Mesothelial cell of epicardium (in vitro differentiated cells): ENCODE data around the gene NCKAP5. TPM values are rescaled to one million over a fixed set of nuclear protein-coding genes. Genes with fewer than 3 reads are reported as not detected.

Experiments
- DNase-seq, 2 experiments: peaks; one replicate each; pipeline ENCODE4 v3.0.0; 2021; ENCODE audit warnings: low spot score in 2 of 2; ENCODE audit not compliant: unreplicated experiment in 2 of 2
- H3K27ac Mint-ChIP-seq: 2 replicates; pipeline ENCODE4 v1.8.0; 2021; ENCODE audit warnings: mixed read lengths
- H3K27me3 Mint-ChIP-seq: 2 replicates; pipeline ENCODE4 v1.8.0; 2021; ENCODE audit warnings: low read depth, mixed read lengths
- H3K36me3 Mint-ChIP-seq: 2 replicates; pipeline ENCODE4 v1.8.0; 2021; ENCODE audit warnings: mixed read lengths
- H3K4me1 Mint-ChIP-seq: 2 replicates; pipeline ENCODE4 v1.8.0; 2021; ENCODE audit warnings: mixed read lengths
- H3K4me3 Mint-ChIP-seq: 2 replicates; pipeline ENCODE4 v1.8.0; 2021; ENCODE audit warnings: mild to moderate bottlenecking, moderate library complexity, mixed read lengths
- H3K9me3 Mint-ChIP-seq: 2 replicates; pipeline ENCODE4 v1.8.0; 2021; ENCODE audit warnings: mixed read lengths
- total RNA-seq: library from RNA; stranded (reverse); gene quantifications from 3 replicates; pipeline ENCODE4 v1.2.1, GENCODE V29; 2021
- TF ChIP-seq, protein P1 (sequence below): fragments of 200-600 bp; sonication (generic); IDR thresholded peaks from one replicate; pipeline ENCODE4 v1.5.0; 2021; ENCODE audit warnings: antibody characterized with exemption; ENCODE audit not compliant: unreplicated experiment

Gene NCKAP5
- total RNA-seq, 1 donor from 2014 or later, result 2.1 TPM

DNA sequence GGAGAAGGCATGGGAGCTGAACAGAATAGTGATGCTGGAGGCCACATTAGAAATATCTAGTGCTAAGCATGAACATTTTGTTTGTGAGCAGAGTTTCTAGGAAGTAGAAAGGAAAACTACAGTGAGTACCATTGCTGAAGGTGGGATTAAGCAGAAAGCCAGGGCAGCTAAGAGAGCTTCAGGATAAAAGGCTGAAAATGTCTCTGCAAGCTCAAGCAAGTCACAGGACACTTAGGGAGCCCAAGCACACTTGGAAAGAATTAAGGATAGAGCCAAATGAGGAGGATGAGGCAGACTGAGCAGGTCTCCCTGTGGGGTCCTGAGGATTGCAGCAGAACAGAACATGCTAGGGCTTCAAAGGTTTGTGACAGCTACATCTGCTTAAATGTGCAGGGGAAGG lies 817.7 kb downstream of the NCKAP5 start:
- no peak overlapping the region for H3K27ac Mint-ChIP-seq

DNA sequence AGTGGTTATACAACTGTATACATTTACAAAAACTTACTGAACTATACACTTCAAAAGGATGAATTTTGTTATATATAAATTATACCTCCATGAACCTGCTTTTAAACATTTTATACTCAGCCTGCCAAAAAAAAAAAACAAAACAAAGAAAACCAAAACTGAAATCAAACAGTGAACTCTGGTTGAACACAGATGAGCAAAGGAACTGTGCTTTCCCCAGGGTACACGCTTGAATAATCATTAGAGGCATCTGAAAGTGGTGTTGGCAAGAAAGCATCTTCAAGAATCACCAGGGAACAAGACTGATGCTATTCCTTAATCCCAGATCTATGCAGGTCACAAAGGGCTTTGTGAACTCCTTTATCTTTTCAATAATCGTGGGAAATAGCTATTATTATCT lies 821.2 kb downstream of the NCKAP5 start:
- TF ChIP-seq, protein P1, sequence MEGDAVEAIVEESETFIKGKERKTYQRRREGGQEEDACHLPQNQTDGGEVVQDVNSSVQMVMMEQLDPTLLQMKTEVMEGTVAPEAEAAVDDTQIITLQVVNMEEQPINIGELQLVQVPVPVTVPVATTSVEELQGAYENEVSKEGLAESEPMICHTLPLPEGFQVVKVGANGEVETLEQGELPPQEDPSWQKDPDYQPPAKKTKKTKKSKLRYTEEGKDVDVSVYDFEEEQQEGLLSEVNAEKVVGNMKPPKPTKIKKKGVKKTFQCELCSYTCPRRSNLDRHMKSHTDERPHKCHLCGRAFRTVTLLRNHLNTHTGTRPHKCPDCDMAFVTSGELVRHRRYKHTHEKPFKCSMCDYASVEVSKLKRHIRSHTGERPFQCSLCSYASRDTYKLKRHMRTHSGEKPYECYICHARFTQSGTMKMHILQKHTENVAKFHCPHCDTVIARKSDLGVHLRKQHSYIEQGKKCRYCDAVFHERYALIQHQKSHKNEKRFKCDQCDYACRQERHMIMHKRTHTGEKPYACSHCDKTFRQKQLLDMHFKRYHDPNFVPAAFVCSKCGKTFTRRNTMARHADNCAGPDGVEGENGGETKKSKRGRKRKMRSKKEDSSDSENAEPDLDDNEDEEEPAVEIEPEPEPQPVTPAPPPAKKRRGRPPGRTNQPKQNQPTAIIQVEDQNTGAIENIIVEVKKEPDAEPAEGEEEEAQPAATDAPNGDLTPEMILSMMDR, result no peak
- peaks cover 14% of the 10 kb centered on the region for H3K9me3 Mint-ChIP-seq
- no peak overlapping the region for H3K4me3 Mint-ChIP-seq
- H3K27ac Mint-ChIP-seq, result no peak overlapping the region
- no peak for DNase-seq
- no peaks in the 10 kb centered on the region for H3K4me1 Mint-ChIP-seq
- H3K36me3 Mint-ChIP-seq, result no peaks in the 10 kb centered on the region
- H3K27me3 Mint-ChIP-seq, result no peaks in the 10 kb centered on the region

More for the DNA sequence above, 817.7 kb downstream of the NCKAP5 start:
- no peaks in the 10 kb centered on the region for H3K27me3 Mint-ChIP-seq
- H3K4me1 Mint-ChIP-seq, result no peaks in the 10 kb centered on the region
- no peaks in the 10 kb centered on the region for H3K9me3 Mint-ChIP-seq
- no peak overlapping the region for H3K4me3 Mint-ChIP-seq
- DNase-seq, result no peak
- no peaks in the 10 kb centered on the region for H3K36me3 Mint-ChIP-seq
- TF ChIP-seq, protein P1, result no peak

DNA sequence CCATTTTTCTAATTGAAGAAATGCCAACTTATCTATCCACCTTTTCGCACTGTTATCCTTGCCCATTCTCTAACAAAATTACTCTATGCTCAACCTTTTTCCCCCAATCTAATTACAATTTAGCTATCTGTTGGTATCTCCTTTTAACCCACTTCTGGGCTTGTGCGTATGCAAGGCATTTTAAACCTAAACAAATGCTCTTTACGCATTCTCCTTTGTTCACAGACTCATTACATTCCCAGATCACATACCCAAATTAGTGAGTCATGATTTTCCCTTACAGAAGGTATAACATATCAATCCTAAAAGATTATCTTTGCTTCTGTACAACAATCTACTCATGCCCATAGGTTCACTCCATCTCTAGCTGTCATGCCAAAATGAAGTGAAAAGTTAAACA lies 826.5 kb downstream of the NCKAP5 start:
- H3K27ac Mint-ChIP-seq, result no peak overlapping the region
- H3K9me3 Mint-ChIP-seq, result peaks cover 14% of the 10 kb centered on the region
- no peaks in the 10 kb centered on the region for H3K36me3 Mint-ChIP-seq
- H3K4me3 Mint-ChIP-seq, result no peak overlapping the region
- H3K27me3 Mint-ChIP-seq, result no peaks in the 10 kb centered on the region
- H3K4me1 Mint-ChIP-seq, result no peaks in the 10 kb centered on the region
- TF ChIP-seq, protein P1, result no peak
- no peak for DNase-seq

DNA sequence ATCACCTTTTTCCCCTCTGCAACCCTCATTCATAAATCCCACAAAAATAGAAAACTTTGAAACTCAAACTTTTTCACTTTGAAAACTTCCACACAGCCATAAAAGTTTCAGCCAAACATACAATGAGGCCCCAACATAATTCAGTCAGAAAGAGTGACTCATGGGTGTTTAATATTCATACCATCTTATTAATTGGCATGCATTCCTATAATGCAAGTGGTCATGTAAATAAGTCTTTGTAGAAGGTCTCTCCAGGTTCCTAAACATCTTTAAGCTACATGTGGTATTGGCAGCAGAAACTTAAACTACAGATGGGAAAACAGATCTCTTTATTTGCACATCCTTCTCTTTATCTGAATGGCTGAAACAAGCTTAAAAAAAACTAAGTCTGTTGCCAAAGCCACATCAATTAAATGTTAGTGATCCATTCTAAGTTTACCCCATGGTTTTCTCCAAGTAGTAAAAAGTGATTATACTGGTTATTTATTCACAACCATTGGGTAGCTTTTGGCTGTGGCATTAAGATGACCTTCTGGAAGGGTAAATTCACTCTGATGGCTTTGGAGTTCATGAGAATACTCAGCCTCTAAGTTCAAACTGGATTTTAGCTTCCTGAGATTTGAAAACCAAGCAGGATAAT lies 828.1 kb downstream of the NCKAP5 start:
- TF ChIP-seq, protein P1, result no peak
- H3K36me3 Mint-ChIP-seq, result no peaks in the 10 kb centered on the region
- no peak for DNase-seq
- no peaks in the 10 kb centered on the region for H3K27me3 Mint-ChIP-seq
- no peak overlapping the region for H3K4me3 Mint-ChIP-seq
- H3K9me3 Mint-ChIP-seq, result peaks cover 11% of the 10 kb centered on the region
- no peaks in the 10 kb centered on the region for H3K4me1 Mint-ChIP-seq
- no peak overlapping the region for H3K27ac Mint-ChIP-seq

DNA sequence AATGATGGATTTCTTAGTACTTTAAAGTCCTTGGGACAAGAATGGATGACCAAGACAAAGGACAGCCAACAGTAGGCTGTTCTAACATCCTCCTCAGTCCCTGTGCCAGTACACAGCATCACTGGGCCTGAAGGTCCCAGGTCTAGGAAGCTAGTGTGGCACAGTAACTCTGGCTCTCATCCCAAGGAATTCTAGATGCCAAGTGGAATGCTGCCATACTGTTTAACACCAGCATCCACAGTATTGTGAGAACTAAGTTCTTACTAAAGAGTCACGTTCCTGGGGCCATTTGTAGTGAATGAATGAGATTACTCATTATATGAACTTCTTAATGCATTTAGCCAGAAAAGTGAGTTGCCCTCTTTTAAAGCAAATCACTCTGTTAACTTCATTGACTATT lies 830.0 kb downstream of the NCKAP5 start:
- H3K9me3 Mint-ChIP-seq, result no peaks in the 10 kb centered on the region
- no peak overlapping the region for H3K27ac Mint-ChIP-seq
- no peaks in the 10 kb centered on the region for H3K27me3 Mint-ChIP-seq
- H3K4me3 Mint-ChIP-seq, result no peak overlapping the region
- no peaks in the 10 kb centered on the region for H3K36me3 Mint-ChIP-seq
- TF ChIP-seq, protein P1, result no peak
- DNase-seq, result no peak
- H3K4me1 Mint-ChIP-seq, result no peaks in the 10 kb centered on the region

DNA sequence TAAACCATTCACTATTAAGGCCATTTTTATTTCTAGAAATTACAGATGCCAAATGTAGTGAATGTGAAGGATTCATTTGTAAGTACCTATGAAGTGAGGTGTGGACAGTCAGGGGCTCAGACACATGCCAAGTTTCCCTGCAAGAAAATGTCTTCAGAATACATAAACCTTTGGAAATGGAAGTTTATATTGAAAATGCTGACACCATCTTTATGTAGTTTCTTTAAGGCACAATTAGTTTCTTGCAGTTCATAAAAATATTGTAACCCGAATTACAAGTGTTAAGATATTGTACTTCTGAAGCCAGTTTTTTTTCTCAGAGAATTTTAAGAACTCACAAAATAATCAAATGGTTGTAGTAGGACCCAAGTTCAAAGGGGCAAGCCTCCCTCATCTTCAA lies 832.2 kb downstream of the NCKAP5 start:
- no peaks in the 10 kb centered on the region for H3K27me3 Mint-ChIP-seq
- TF ChIP-seq, protein P1, result no peak
- H3K9me3 Mint-ChIP-seq, result no peaks in the 10 kb centered on the region
- no peak overlapping the region for H3K27ac Mint-ChIP-seq
- H3K4me1 Mint-ChIP-seq, result no peaks in the 10 kb centered on the region
- no peaks in the 10 kb centered on the region for H3K36me3 Mint-ChIP-seq
- DNase-seq, result no peak
- H3K4me3 Mint-ChIP-seq, result no peak overlapping the region
